ENCODE results near the gene PIEZO1. TPM values are rescaled to one million over a fixed set of nuclear protein-coding genes. Genes with fewer than 3 reads are reported as not detected.
A peak's percentile ranks its signal among the peaks of the same experiment; 100 is the strongest.

PIEZO1 gene
- total RNA-seq, 1 donor from 2014 or later: 318 TPM

GRCh38 chr16:88754109-88754911 lies 30.7 kb downstream of the PIEZO1 start:
- no peak for DNase-seq (ENCODE audit: low spot score)

- no peak for DNase-seq (ENCODE audit: low spot score)
These were observed 31.4 kb downstream of the PIEZO1 start for GRCh38 chr16:88753602-88754001.

GRCh38 chr16:88753191-88753590 lies 31.8 kb downstream of the PIEZO1 start:
- DNase-seq (ENCODE audit: low spot score): no peak

GRCh38 chr16:88752386-88753002 lies 32.5 kb downstream of the PIEZO1 start:
- no peak for DNase-seq (ENCODE audit: low spot score)

GRCh38 chr16:88750854-88751253 lies 34.2 kb downstream of the PIEZO1 start:
- no peak for DNase-seq (ENCODE audit: low spot score)

GRCh38 chr16:88749358-88749757 lies 35.7 kb downstream of the PIEZO1 start:
- no peak for DNase-seq (ENCODE audit: low spot score)

- no peak for DNase-seq (ENCODE audit: low spot score)
These were observed 36.7 kb downstream of the PIEZO1 start for GRCh38 chr16:88748364-88748763.

- no peak for DNase-seq (ENCODE audit: low spot score)
These were observed 37.3 kb downstream of the PIEZO1 start for GRCh38 chr16:88747588-88748301.

GRCh38 chr16:88746506-88746905 lies 38.5 kb downstream of the PIEZO1 start:
- no peak for DNase-seq (ENCODE audit: low spot score)

GRCh38 chr16:88744577-88745521 lies 40.2 kb downstream of the PIEZO1 start:
- DNase-seq (ENCODE audit: low spot score): no peak

GRCh38 chr16:88743693-88744576 lies 41.1 kb downstream of the PIEZO1 start:
- peak; percentile 94 for DNase-seq (ENCODE audit: low spot score)

- DNase-seq (ENCODE audit: low spot score): no peak
These were observed 42.0 kb downstream of the PIEZO1 start for GRCh38 chr16:88742896-88743605.

GRCh38 chr16:88741368-88741767 lies 43.7 kb downstream of the PIEZO1 start:
- DNase-seq (ENCODE audit: low spot score): no peak

- no peak for DNase-seq (ENCODE audit: low spot score)
These were observed 44.3 kb downstream of the PIEZO1 start for GRCh38 chr16:88740727-88741055.

GRCh38 chr16:88739977-88740726 lies 44.9 kb downstream of the PIEZO1 start:
- DNase-seq (ENCODE audit: low spot score): no peak

GRCh38 chr16:88739139-88739976 lies 45.7 kb downstream of the PIEZO1 start:
- DNase-seq (ENCODE audit: low spot score): no peak

- no peak for DNase-seq (ENCODE audit: low spot score)
These were observed 46.6 kb downstream of the PIEZO1 start for GRCh38 chr16:88738151-88739084.

Data from mesenteric fat pad (tissue), 1 donor.